Naive thymus-derived CD8-positive, alpha-beta T cell (primary cell): ENCODE measurements around the gene MC4R. TPM values are rescaled to one million over a fixed set of nuclear protein-coding genes. Genes with fewer than 3 reads are reported as not detected.
"Not testable (repeated sequence)": the region's sequence is repeated elsewhere in the genome, so short reads cannot be mapped to it uniquely, and the experiment has no call there.

Source experiments
- ATAC-seq, 2 donors: fragments of 150-1000 bp; cut with Tn5 transposase in 1 of 2; sonication (Bioruptor Pico), chemical (Tn5 transposase) in 1 of 2; 1 replicate in 1 of 2; 2 replicates in 1 of 2; pipeline ENCODE4 v1.10.0; 2021; ENCODE audit warnings: mild to moderate bottlenecking in 2 of 2, moderate library complexity in 2 of 2
- POLR2A ChIA-PET: fragments of 350-600 bp; sonication (Branson Sonifier 250); formaldehyde crosslinking; loops from one replicate; lab custom pipeline; 2021; ENCODE audit warnings: antibody characterized with exemption; lab: Charles Lee
- DNase-seq, 10 donors: peaks; one replicate each; pipeline versions ENCODE4 v3.0.0 to v3.0.0-alpha.2; 2020 to 2022
- H3K27ac Mint-ChIP-seq, 10 donors: one replicate each; pipeline ENCODE4 v1.8.0; 2020 to 2022; ENCODE audit warnings: mild to moderate bottlenecking in 10 of 10, mixed read lengths in 10 of 10, moderate library complexity in 4 of 10, inconsistent platforms in 1 of 10
- H3K27me3 Mint-ChIP-seq, 5 donors: one replicate each; pipeline ENCODE4 v1.8.0; 2021 to 2022; ENCODE audit warnings: mixed read lengths in 5 of 5
- H3K36me3 Mint-ChIP-seq, 3 donors: one replicate each; pipeline ENCODE4 v1.8.0; 2020 to 2022; ENCODE audit warnings: mixed read lengths in 3 of 3, mild to moderate bottlenecking in 2 of 3, inconsistent platforms in 1 of 3
- H3K4me1 Mint-ChIP-seq, 4 donors: one replicate each; pipeline ENCODE4 v1.8.0; 2021 to 2022; ENCODE audit warnings: mixed read lengths in 4 of 4
- H3K4me3 Mint-ChIP-seq, 10 donors: one replicate each; pipeline ENCODE4 v1.8.0; 2020 to 2022; ENCODE audit warnings: mild to moderate bottlenecking in 10 of 10, mixed read lengths in 10 of 10, moderate library complexity in 6 of 10, inconsistent platforms in 1 of 10
- H3K9me3 Mint-ChIP-seq, 9 donors: one replicate each; pipeline ENCODE4 v1.8.0; 2020 to 2022; ENCODE audit warnings: mixed read lengths in 9 of 9, mild to moderate bottlenecking in 3 of 9, inconsistent platforms in 1 of 9, moderate library complexity in 1 of 9
- polyA plus RNA-seq, 3 donors: library from polyadenylated mRNA; unstranded; fragments of 300-500 nt; fragmentation: Illumina TruSeq; gene quantifications; one replicate each; pipeline ENCODE4 v1.2.3, GENCODE V29; 2021
- total RNA-seq, 8 experiments: library from RNA in 2 of 8; stranded (reverse) in 2 of 8; gene quantifications; one replicate each; pipeline ENCODE4 v1.2.3 and lab custom pipeline; 2021 to 2026

MC4R gene
- total RNA-seq (not detected), polyA plus RNA-seq (not detected), total RNA-seq (lab: John Stamatoyannopoulos, UW) (0 reads per million in 6 experiments)

- no peaks in the 10 kb centered on the region for H3K36me3 Mint-ChIP-seq
These were observed at the start of gene MC4R for GRCh38 chr18:60372596-60372995. Gene MC4R, minus strand, starts transcription at chr18:60372775. Its CDS starts 426 bp downstream, at chr18:60372349.

GRCh38 chr18:60422306-60422705 lies 49.7 kb upstream of the MC4R start:
- H3K4me3 Mint-ChIP-seq, DNase-seq, H3K27ac Mint-ChIP-seq, H3K9me3 Mint-ChIP-seq, ATAC-seq, H3K36me3 Mint-ChIP-seq, POLR2A ChIA-PET, H3K4me1 Mint-ChIP-seq, H3K27me3 Mint-ChIP-seq: not testable (repeated sequence)

More at GRCh38 chr18:60372596-60372995, at the start of gene MC4R:
- H3K27me3 Mint-ChIP-seq = no peaks in the 10 kb centered on the region
- peaks cover 0 to 3% (median 0%) of the 10 kb centered on the region in 4 donors for H3K4me1 Mint-ChIP-seq
- H3K9me3 Mint-ChIP-seq = peaks cover 0 to 2% (median 0%) of the 10 kb centered on the region in 9 donors
- POLR2A ChIA-PET = no interaction called here
- H3K4me3 Mint-ChIP-seq = no peak within 1 kb of the TSS
- DNase-seq = no peak
- ATAC-seq = no peak
- H3K27ac Mint-ChIP-seq = no peak within 1 kb of the TSS

GRCh38 chr18:60421356-60422118 lies 49.0 kb upstream of the MC4R start:
- POLR2A ChIA-PET = no interaction called here
- H3K36me3 Mint-ChIP-seq = no peaks in the 10 kb centered on the region
- H3K27me3 Mint-ChIP-seq = no peaks in the 10 kb centered on the region
- no peak overlapping the region for H3K4me3 Mint-ChIP-seq
- peak in 1 of 10 donors; percentile 55 for DNase-seq
- H3K27ac Mint-ChIP-seq = no peak overlapping the region
- peaks cover 0 to 5% (median 0%) of the 10 kb centered on the region in 9 donors for H3K9me3 Mint-ChIP-seq
- no peak for ATAC-seq
- H3K4me1 Mint-ChIP-seq = no peaks in the 10 kb centered on the region

- no peaks in the 10 kb centered on the region for H3K36me3 Mint-ChIP-seq
- H3K27me3 Mint-ChIP-seq = no peaks in the 10 kb centered on the region
- H3K4me3 Mint-ChIP-seq = no peak overlapping the region
- ATAC-seq (no peak), DNase-seq (no peak)
- no peaks in the 10 kb centered on the region for H3K4me1 Mint-ChIP-seq
- H3K27ac Mint-ChIP-seq = no peak overlapping the region
- POLR2A ChIA-PET = no interaction called here
- no peaks in the 10 kb centered on the region for H3K9me3 Mint-ChIP-seq
These were observed 45.4 kb upstream of the MC4R start for GRCh38 chr18:60417946-60418345.

- H3K36me3 Mint-ChIP-seq = no peaks in the 10 kb centered on the region
- no peak for DNase-seq
- H3K4me3 Mint-ChIP-seq = no peak overlapping the region
- H3K27me3 Mint-ChIP-seq = no peaks in the 10 kb centered on the region
- no peaks in the 10 kb centered on the region for H3K4me1 Mint-ChIP-seq
- no peak for ATAC-seq
- peaks cover 0 to 2% (median 0%) of the 10 kb centered on the region in 9 donors for H3K9me3 Mint-ChIP-seq
- POLR2A ChIA-PET = no interaction called here
- peak overlapping the region in 1 of 10 donors; percentile 24 for H3K27ac Mint-ChIP-seq
These were observed 41.5 kb upstream of the MC4R start for GRCh38 chr18:60413944-60414547.

- no peaks in the 10 kb centered on the region for H3K27me3 Mint-ChIP-seq
- no peak for DNase-seq
- POLR2A ChIA-PET = no interaction called here
- H3K4me1 Mint-ChIP-seq = no peaks in the 10 kb centered on the region
- no peak overlapping the region for H3K27ac Mint-ChIP-seq
- H3K4me3 Mint-ChIP-seq = no peak overlapping the region
- peaks cover 0 to 8% (median 0%) of the 10 kb centered on the region in 9 donors for H3K9me3 Mint-ChIP-seq
- no peaks in the 10 kb centered on the region for H3K36me3 Mint-ChIP-seq
- no peak for ATAC-seq
These were observed 39.1 kb upstream of the MC4R start for GRCh38 chr18:60411715-60412114.

- no peak for DNase-seq
- H3K27ac Mint-ChIP-seq = no peak overlapping the region
- H3K9me3 Mint-ChIP-seq = peaks cover 0 to 8% (median 2%) of the 10 kb centered on the region in 9 donors
- no peaks in the 10 kb centered on the region for H3K36me3 Mint-ChIP-seq
- H3K4me1 Mint-ChIP-seq = no peaks in the 10 kb centered on the region
- POLR2A ChIA-PET = no interaction called here
- peaks cover 0 to 4% (median 0%) of the 10 kb centered on the region in 5 donors for H3K27me3 Mint-ChIP-seq
- H3K4me3 Mint-ChIP-seq = no peak overlapping the region
- ATAC-seq = no peak
These were observed 34.1 kb upstream of the MC4R start for GRCh38 chr18:60406721-60407120.

GRCh38 chr18:60404486-60405085 lies 32.0 kb upstream of the MC4R start:
- H3K36me3 Mint-ChIP-seq = no peaks in the 10 kb centered on the region
- peaks cover 0 to 4% (median 0%) of the 10 kb centered on the region in 5 donors for H3K27me3 Mint-ChIP-seq
- H3K27ac Mint-ChIP-seq = no peak overlapping the region
- DNase-seq = no peak
- ATAC-seq = no peak
- peaks cover 0 to 23% (median 3%) of the 10 kb centered on the region in 9 donors for H3K9me3 Mint-ChIP-seq
- H3K4me3 Mint-ChIP-seq = no peak overlapping the region
- no peaks in the 10 kb centered on the region for H3K4me1 Mint-ChIP-seq
- POLR2A ChIA-PET = no interaction called here

- DNase-seq (no peak), ATAC-seq (no peak)
- Mint-ChIP-seq H3K4me3 (no peak overlapping the region), H3K9me3 (peaks cover 0 to 21% (median 4%) of the 10 kb centered on the region in 9 donors), H3K36me3 (no peaks in the 10 kb centered on the region), H3K27ac (no peak overlapping the region), H3K4me1 (no peaks in the 10 kb centered on the region), H3K27me3 (peaks cover 0 to 4% (median 0%) of the 10 kb centered on the region in 5 donors)
- POLR2A ChIA-PET = no interaction called here
These were observed 28.8 kb upstream of the MC4R start for GRCh38 chr18:60401346-60401745.

- Mint-ChIP-seq H3K4me1 (no peaks in the 10 kb centered on the region), H3K27ac (no peak overlapping the region), H3K4me3 (no peak overlapping the region), H3K27me3 (no peaks in the 10 kb centered on the region), H3K9me3 (peaks cover 0 to 3% (median 0%) of the 10 kb centered on the region in 9 donors), H3K36me3 (no peaks in the 10 kb centered on the region)
- ATAC-seq (no peak), DNase-seq (no peak)
- POLR2A ChIA-PET = no interaction called here
These were observed 19.1 kb upstream of the MC4R start for GRCh38 chr18:60391571-60392226.

- H3K27me3 Mint-ChIP-seq = no peaks in the 10 kb centered on the region
- H3K27ac Mint-ChIP-seq = no peak overlapping the region
- no peak for ATAC-seq
- H3K9me3 Mint-ChIP-seq = peaks cover 0 to 3% (median 0%) of the 10 kb centered on the region in 9 donors
- H3K36me3 Mint-ChIP-seq = no peaks in the 10 kb centered on the region
- no peak overlapping the region for H3K4me3 Mint-ChIP-seq
- POLR2A ChIA-PET = no interaction called here
- H3K4me1 Mint-ChIP-seq = no peaks in the 10 kb centered on the region
- no peak for DNase-seq
These were observed 16.7 kb upstream of the MC4R start for GRCh38 chr18:60389314-60389713.

GRCh38 chr18:60385693-60386092 lies 13.1 kb upstream of the MC4R start:
- H3K4me3 Mint-ChIP-seq = no peak overlapping the region
- ATAC-seq (no peak), DNase-seq (no peak)
- H3K36me3 Mint-ChIP-seq = no peaks in the 10 kb centered on the region
- H3K27ac Mint-ChIP-seq = no peak overlapping the region
- POLR2A ChIA-PET = no interaction called here
- no peaks in the 10 kb centered on the region for H3K27me3 Mint-ChIP-seq
- H3K4me1 Mint-ChIP-seq = no peaks in the 10 kb centered on the region
- no peaks in the 10 kb centered on the region for H3K9me3 Mint-ChIP-seq

- H3K4me1 Mint-ChIP-seq = no peaks in the 10 kb centered on the region
- H3K4me3 Mint-ChIP-seq = no peak overlapping the region
- no peak overlapping the region for H3K27ac Mint-ChIP-seq
- POLR2A ChIA-PET = no interaction called here
- ATAC-seq (no peak), DNase-seq (no peak)
- H3K27me3 Mint-ChIP-seq = no peaks in the 10 kb centered on the region
- no peaks in the 10 kb centered on the region for H3K36me3 Mint-ChIP-seq
- no peaks in the 10 kb centered on the region for H3K9me3 Mint-ChIP-seq
These were observed 11.3 kb upstream of the MC4R start for GRCh38 chr18:60383893-60384292.
